T-helper 17 cell (primary cell): ENCODE data around the gene RACGAP1. TPM values are rescaled to one million over a fixed set of nuclear protein-coding genes. Genes with fewer than 3 reads are reported as not detected.

Experiments
- ATAC-seq: fragments of 150-1000 bp; cut with Tn5 transposase; 2 replicates; pipeline ENCODE4 v1.10.0; 2021; ENCODE audit warnings: mild to moderate bottlenecking, moderate library complexity
- DNase-seq, 3 donors: peaks; one replicate each; pipeline versions ENCODE4 v3.0.0 to v3.0.0-alpha.2; 2020 to 2021
- H3K9me3 ChIP-seq: one replicate; pipeline ENCODE4 v1.7.0; 2013; ENCODE audit warnings: low read length, mild to moderate bottlenecking; ENCODE audit not compliant: control insufficient read depth, poor library complexity, severe bottlenecking
- H3K27ac Mint-ChIP-seq: one replicate; pipeline ENCODE4 v1.8.0; 2022; ENCODE audit warnings: mild to moderate bottlenecking, moderate library complexity, mixed read lengths
- H3K27me3 Mint-ChIP-seq: one replicate; pipeline ENCODE4 v1.8.0; 2022; ENCODE audit warnings: mixed read lengths
- H3K36me3 Mint-ChIP-seq: one replicate; pipeline ENCODE4 v1.8.0; 2022; ENCODE audit warnings: low read depth, mixed read lengths
- H3K4me1 Mint-ChIP-seq: one replicate; pipeline ENCODE4 v1.8.0; 2022; ENCODE audit warnings: mild to moderate bottlenecking, mixed read lengths
- H3K4me3 Mint-ChIP-seq: one replicate; pipeline ENCODE4 v1.8.0; 2022; ENCODE audit warnings: mild to moderate bottlenecking, moderate library complexity, mixed read lengths
- total RNA-seq, 4 donors: library from RNA in 2 of 4; stranded (reverse) in 2 of 4; gene quantifications; one replicate each; pipeline ENCODE4 v1.2.3 and lab custom pipeline; 2022 to 2026

The RACGAP1 gene
- total RNA-seq, 2 donors from 2014 or later = 6.8 to 7.3 TPM

DNA sequence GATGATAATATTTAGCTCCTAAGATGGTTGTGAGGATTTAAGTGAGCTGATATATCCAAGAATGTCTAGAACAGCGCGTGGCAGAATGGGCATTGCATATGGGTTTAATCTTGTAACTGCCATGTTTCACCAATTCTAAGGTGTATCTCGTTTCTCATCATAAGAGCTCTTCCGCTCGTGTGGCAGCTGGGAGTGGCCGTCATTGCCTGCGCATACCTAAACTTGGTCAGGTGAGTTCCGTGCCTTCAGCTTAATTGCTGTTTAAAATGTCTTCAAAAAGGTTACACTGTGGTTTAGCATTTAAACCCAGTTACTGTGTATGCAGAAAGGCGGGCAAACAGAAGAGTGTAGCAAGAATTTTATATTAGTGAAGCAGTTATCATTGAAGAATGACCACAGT, 79.2 kb downstream of the RACGAP1 start:
- peak overlapping the region; percentile 96 for H3K4me3 Mint-ChIP-seq
- no peaks in the 10 kb centered on the region for H3K36me3 Mint-ChIP-seq

GRCh38 chr12:49945394-49946080, 79.8 kb downstream of the RACGAP1 start:
- H3K9me3 ChIP-seq = no peaks in the 10 kb centered on the region
- Mint-ChIP-seq H3K4me1 (peaks cover 39% of the 10 kb centered on the region), H3K4me3 (peak overlapping the region; percentile 96), H3K36me3 (no peaks in the 10 kb centered on the region), H3K27me3 (peaks cover 16% of the 10 kb centered on the region), H3K27ac (peak overlapping the region; percentile 96)
- ATAC-seq = peak; percentile 96
- peak; percentile 71 to 79 (median 74) for DNase-seq

More for the DNA sequence above, 79.2 kb downstream of the RACGAP1 start:
- Mint-ChIP-seq H3K27me3 (peaks cover 20% of the 10 kb centered on the region), H3K4me1 (peaks cover 39% of the 10 kb centered on the region), H3K27ac (peak overlapping the region; percentile 96)
- ATAC-seq = no peak
- no peaks in the 10 kb centered on the region for H3K9me3 ChIP-seq
- DNase-seq = no peak

GRCh38 chr12:49944718-49945117, 80.6 kb downstream of the RACGAP1 start:
- peaks cover 10% of the 10 kb centered on the region for H3K27me3 Mint-ChIP-seq
- peak overlapping the region; percentile 96 for H3K27ac Mint-ChIP-seq
- peak overlapping the region; percentile 96 for H3K4me3 Mint-ChIP-seq
- H3K4me1 Mint-ChIP-seq = peaks cover 39% of the 10 kb centered on the region
- no peaks in the 10 kb centered on the region for H3K9me3 ChIP-seq
- DNase-seq = no peak
- ATAC-seq = no peak
- no peaks in the 10 kb centered on the region for H3K36me3 Mint-ChIP-seq

GRCh38 chr12:49944046-49944445, 81.2 kb downstream of the RACGAP1 start:
- H3K36me3 Mint-ChIP-seq = no peaks in the 10 kb centered on the region
- peaks cover 5% of the 10 kb centered on the region for H3K27me3 Mint-ChIP-seq
- no peaks in the 10 kb centered on the region for H3K9me3 ChIP-seq
- no peak for DNase-seq
- H3K27ac Mint-ChIP-seq = peak overlapping the region; percentile 96
- ATAC-seq = no peak
- no peak overlapping the region for H3K4me3 Mint-ChIP-seq
- peaks cover 39% of the 10 kb centered on the region for H3K4me1 Mint-ChIP-seq

DNA sequence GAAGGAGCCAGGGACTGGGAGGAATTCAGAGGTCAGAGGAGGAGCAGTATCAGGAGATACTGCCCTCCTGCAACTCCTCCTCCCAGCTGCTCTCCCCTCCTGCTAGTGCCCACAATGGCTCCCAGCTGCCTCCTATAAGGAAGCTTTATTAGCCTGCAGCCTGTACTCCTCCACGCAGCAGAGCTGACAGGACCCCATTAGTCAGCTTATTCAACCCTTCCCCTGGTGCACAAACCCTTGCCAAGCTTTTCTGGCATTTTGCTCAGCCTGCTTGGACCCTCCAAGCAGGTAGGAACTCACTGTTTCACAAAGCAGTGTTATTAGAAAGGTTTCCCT, 81.7 kb downstream of the RACGAP1 start:
- peak overlapping the region; percentile 3 for H3K4me3 Mint-ChIP-seq
- no peaks in the 10 kb centered on the region for H3K9me3 ChIP-seq
- H3K27me3 Mint-ChIP-seq = peaks cover under 1% of the 10 kb centered on the region
- H3K4me1 Mint-ChIP-seq = peaks cover 39% of the 10 kb centered on the region
- ATAC-seq = no peak
- H3K27ac Mint-ChIP-seq = peak overlapping the region; percentile 96
- no peak for DNase-seq
- H3K36me3 Mint-ChIP-seq = no peaks in the 10 kb centered on the region

DNA sequence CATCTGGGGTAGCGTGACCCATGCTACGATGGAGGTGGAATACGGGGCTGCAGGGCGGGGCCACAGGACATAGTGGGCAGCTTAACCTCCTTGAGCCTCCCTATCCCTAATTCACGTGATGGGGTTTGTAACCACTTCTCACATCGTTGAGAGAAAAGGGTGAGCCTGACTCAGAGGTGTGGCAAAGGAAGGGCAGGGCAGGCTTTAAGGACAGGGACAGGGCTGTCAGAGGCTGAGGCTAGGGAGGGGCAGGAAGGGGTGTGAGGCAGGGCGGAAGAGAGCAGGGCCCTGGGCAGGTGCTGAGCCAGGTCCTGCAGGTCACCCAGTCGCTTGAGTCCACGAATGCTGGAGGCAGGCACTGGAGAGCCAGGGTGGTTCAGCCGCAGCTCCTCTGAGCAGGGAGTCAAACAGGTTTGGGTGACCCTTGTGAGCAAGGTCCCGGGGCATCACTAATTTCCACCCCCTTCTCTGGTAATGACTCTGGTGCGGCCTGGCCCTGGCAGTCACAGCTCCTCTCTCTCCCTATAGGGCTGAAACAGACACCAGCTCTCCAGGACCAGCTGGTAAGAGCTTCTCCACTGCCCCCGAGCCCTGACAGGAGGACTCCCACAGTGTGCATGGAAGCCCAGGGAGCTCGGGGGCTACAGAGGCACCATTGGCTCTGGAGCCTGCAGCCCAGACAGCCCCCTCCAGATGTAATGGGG, 82.2 kb downstream of the RACGAP1 start:
- Mint-ChIP-seq H3K4me3 (peak overlapping the region; percentile 41), H3K27me3 (no peaks in the 10 kb centered on the region), H3K36me3 (no peaks in the 10 kb centered on the region), H3K4me1 (peaks cover 39% of the 10 kb centered on the region), H3K27ac (peak overlapping the region; percentile 96)
- H3K9me3 ChIP-seq = no peaks in the 10 kb centered on the region
- peak; percentile 39 for ATAC-seq
- DNase-seq = no peak

- no peak overlapping the region for H3K4me3 Mint-ChIP-seq
- peaks cover 39% of the 10 kb centered on the region for H3K4me1 Mint-ChIP-seq
- peaks cover under 1% of the 10 kb centered on the region for H3K27me3 Mint-ChIP-seq
- peak overlapping the region; percentile 96 for H3K27ac Mint-ChIP-seq
- H3K9me3 ChIP-seq = no peaks in the 10 kb centered on the region
- no peak for DNase-seq
- H3K36me3 Mint-ChIP-seq = no peaks in the 10 kb centered on the region
- ATAC-seq = no peak
Observed at GRCh38 chr12:49942512-49942893, 82.8 kb downstream of the RACGAP1 start.

- H3K36me3 Mint-ChIP-seq = no peaks in the 10 kb centered on the region
- H3K27ac Mint-ChIP-seq = peak overlapping the region; percentile 96
- no peaks in the 10 kb centered on the region for H3K9me3 ChIP-seq
- peaks cover 39% of the 10 kb centered on the region for H3K4me1 Mint-ChIP-seq
- ATAC-seq = no peak
- H3K4me3 Mint-ChIP-seq = no peak overlapping the region
- no peak for DNase-seq
- peaks cover 5% of the 10 kb centered on the region for H3K27me3 Mint-ChIP-seq
Observed at GRCh38 chr12:49941556-49942511, 83.5 kb downstream of the RACGAP1 start.

- H3K36me3 Mint-ChIP-seq = no peaks in the 10 kb centered on the region
- ATAC-seq (no peak), DNase-seq (no peak)
- no peaks in the 10 kb centered on the region for H3K9me3 ChIP-seq
- H3K4me3 Mint-ChIP-seq = no peak overlapping the region
- peak overlapping the region; percentile 29 for H3K27ac Mint-ChIP-seq
- peaks cover 16% of the 10 kb centered on the region for H3K27me3 Mint-ChIP-seq
- peaks cover 32% of the 10 kb centered on the region for H3K4me1 Mint-ChIP-seq
Observed at GRCh38 chr12:49939707-49940106, 85.6 kb downstream of the RACGAP1 start.

DNA sequence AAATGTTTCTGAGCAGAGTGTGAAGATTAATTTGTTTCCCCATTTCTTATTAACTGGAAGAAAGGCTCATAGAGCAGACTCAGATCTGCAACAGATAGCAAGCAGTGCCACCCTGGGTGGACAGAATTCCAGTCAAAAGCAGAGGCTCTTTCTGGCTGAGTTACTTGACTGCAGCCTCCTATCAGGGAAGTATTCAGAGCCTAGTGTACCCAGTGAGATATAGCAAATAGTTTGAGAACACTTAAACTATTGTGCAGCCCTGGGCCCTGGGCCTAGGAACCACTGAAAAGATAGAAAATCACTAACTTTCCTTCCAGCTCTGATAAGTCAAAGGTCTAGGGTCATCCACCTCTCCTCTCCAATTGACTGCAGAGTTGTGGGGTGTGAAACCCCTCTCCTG, 86.0 kb downstream of the RACGAP1 start:
- peaks cover 31% of the 10 kb centered on the region for H3K4me1 Mint-ChIP-seq

More for the DNA sequence above, 86.0 kb downstream of the RACGAP1 start:
- Mint-ChIP-seq H3K27ac (peak overlapping the region; percentile 29), H3K4me3 (no peak overlapping the region), H3K27me3 (peaks cover 20% of the 10 kb centered on the region), H3K36me3 (peaks cover 3% of the 10 kb centered on the region)
- H3K9me3 ChIP-seq = no peaks in the 10 kb centered on the region
- ATAC-seq = no peak
- DNase-seq = no peak

Other genes with a start within 250 kb of the RACGAP1 start
- 1 to 10 TPM; 8.7 to 9.3 TPM for gene NCKAP5L, start 197.1 kb downstream of the RACGAP1 start, total RNA-seq
- gene BCDIN3D, start 182.4 kb downstream of the RACGAP1 start, total RNA-seq = 1 to 10 TPM; 3.6 to 4.9 TPM
- under 1 TPM; 0.05 to 0.68 TPM for gene FAIM2, start 121.6 kb downstream of the RACGAP1 start, total RNA-seq
- gene AQP2, start 74.8 kb downstream of the RACGAP1 start, total RNA-seq = not detected
- not detected for gene AQP5, start 63.6 kb downstream of the RACGAP1 start, total RNA-seq
- gene AQP6, start 52.5 kb downstream of the RACGAP1 start, total RNA-seq = not detected
- gene ASIC1, start 32.1 kb upstream of the RACGAP1 start, total RNA-seq = 1 to 10 TPM in 1 of 2 donors, under 1 TPM in 1; 0.17 to 1.1 TPM
- 10 to 100 TPM; 74.0 to 93.6 TPM for gene SMARCD1, start 59.8 kb upstream of the RACGAP1 start, total RNA-seq
- gene GPD1, start 78.5 kb upstream of the RACGAP1 start, total RNA-seq = 1 to 10 TPM in 1 of 2 donors, under 1 TPM in 1; 0.77 to 1.0 TPM
- 10 to 100 TPM; 40.1 to 45.1 TPM for gene COX14, start 86.7 kb upstream of the RACGAP1 start, total RNA-seq
- gene CERS5, start 141.9 kb upstream of the RACGAP1 start, total RNA-seq = 10 to 100 TPM; 51.6 to 57.8 TPM